CMK (cell line): ENCODE data around the gene RLF.

Experiments used
- DNase-seq: peaks from one replicate; pipeline ENCODE4 v3.0.0-alpha.2; 2010; ENCODE audit warnings: low read depth

RLF gene

GRCh38 chr1:40243351-40243750 is 82.2 kb downstream of the RLF start:
- no peak for DNase-seq

- no peak for DNase-seq
Measured at GRCh38 chr1:40244138-40244744, 83.1 kb downstream of the RLF start.

- DNase-seq: no peak
Measured at GRCh38 chr1:40245686-40246085, 84.5 kb downstream of the RLF start.

GRCh38 chr1:40247655-40248054 is 86.5 kb downstream of the RLF start, which contains the start of gene TMCO2:
Gene TMCO2 (plus strand): TSS chr1:40247937. CDS start chr1:40247994, 57 bp downstream.
- DNase-seq: no peak

DNA sequence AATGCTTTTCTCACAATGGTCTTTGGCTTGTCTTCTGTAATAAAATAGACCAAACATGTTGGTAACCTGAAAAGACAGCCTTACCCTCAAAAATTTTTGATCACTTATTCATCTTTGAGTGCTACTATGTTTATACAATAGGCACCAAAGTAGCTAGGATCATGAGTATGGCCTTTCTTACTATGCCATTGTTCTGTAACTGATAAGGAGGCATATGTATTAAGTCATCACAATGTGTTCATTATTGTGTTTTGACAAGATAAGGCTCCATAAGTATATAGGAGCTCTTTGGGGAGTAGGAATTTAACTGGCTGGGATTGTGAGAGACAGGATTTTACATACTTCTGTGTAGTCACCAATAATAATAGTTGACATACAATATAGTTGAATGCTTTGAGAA is 87.2 kb downstream of the RLF start:
- DNase-seq: no peak

DNA sequence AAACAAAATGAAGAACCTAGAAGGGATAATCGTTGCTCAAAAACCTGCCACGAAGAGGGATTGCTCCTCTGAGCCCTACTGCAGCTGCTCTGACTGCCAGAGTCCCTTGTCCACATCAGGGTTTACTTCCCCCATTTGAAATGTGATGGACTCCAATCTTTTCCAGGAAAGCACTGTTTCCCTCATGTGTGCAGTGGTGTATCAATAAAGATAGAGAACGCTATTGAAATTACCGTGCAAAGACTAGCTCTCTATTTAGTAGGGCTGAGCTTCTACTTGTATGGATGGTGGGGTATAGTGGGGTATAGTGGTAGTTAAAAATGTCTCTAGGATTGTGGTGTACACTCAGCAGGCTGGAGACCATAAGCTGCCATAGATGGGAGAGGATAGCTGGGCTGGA is 90.3 kb downstream of the RLF start:
- no peak for DNase-seq

GRCh38 chr1:40252601-40253000 is 91.4 kb downstream of the RLF start:
- DNase-seq: no peak

DNA sequence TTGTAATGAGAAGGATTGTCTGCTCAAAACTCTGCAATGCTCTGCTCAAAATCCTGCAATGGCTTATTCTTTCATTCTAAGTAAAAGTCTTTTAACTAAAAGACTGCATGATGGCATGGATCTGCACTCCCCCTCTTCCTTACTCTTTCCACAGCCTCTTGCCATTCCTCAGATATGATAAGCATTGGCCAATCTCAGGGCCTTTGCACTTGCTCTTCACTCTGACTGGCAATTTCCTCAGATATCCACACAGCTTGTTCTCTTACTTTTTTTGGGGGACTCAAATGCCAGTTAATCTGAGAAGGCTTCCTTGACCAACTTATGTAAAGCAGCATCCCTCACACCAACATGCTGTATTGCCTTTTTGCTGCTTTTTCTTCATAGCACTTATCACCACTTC is 94.0 kb downstream of the RLF start:
- DNase-seq: no peak

GRCh38 chr1:40256401-40257084 is 95.4 kb downstream of the RLF start:
- DNase-seq: no peak

DNA sequence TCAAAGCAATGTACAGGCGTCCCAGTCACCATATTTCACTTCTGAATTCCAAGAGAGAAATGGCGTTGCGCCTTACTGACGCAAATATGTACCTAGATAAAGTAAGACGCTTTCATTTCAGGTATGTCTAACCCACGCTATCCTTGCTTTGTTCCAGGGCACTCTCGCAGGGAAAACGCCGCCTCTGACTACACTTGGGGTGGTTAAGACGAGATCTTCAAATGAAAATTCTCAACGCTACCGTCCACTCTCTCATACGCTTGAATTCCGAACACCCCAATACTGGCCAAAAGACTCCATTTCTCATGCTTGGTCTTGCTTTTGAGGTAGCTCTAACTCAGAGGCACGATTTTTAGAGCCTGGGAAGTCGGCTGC is 96.1 kb downstream of the RLF start:
- no peak for DNase-seq

DNA sequence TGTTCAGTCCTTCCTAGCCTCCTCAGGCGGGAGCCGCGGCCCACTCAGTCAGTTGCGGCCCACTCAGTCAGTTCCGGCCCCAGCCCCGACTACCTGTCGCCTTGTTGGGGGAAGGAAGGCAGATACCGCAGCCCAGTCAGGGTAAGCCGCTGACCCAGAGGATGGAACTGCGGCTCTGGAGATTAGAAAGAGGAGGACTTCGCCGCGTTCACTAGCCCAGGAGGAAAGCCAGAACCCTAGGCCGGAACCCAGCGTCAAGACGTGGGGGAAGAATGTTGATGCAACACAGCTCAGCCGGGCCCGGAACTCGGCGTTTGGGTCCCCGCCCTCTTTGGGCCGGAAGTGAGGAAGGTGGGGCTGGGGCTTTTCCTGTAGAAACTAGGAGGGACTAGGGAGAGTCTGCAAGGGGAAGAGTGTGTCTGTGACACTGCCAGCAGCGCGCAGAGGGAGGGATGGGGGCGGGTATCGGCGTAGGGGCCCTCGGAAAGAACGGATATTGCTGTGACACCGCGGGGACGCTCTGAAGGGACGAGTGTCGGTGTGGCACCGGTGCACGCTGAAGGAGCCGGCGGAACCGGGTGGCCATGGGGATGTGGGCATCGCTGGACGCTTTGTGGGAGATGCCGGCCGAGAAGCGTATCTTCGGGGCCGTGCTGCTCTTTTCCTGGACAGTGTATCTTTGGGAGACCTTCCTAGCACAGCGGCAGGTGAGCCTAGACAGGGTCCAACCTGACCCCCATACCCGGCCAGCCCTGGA is 96.7 kb downstream of the RLF start, which contains the start of gene ZMPSTE24:
ZMPSTE24 (plus strand) TSS at position 549 of the 757 bp plus-strand sequence; CDS start at position 585, 36 bp downstream.
- peak; percentile 97 for DNase-seq

GRCh38 chr1:40258445-40258769 is 97.2 kb downstream of the RLF start:
- no peak for DNase-seq

- DNase-seq: no peak
Measured at GRCh38 chr1:40264354-40264781, 103.2 kb downstream of the RLF start.

- DNase-seq: no peak
Measured at GRCh38 chr1:40265298-40265697, 104.1 kb downstream of the RLF start.

DNA sequence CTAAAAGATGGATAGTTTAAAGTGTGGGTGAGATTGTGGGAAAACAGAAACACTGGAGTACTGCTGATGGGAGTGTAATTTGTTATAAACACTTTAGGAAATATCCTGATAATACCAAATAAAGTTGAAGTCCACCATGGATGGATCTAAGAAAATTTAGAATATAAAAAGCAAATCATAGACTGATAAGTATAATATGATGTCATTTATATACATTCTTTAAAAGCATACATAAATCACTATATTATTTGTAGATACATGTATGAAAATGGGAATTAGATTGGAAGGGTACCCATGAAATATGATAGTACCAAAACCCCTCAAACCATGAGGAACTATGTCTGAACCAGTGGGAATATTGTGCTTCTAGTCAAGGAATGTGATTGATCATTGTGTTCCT is 104.7 kb downstream of the RLF start:
- no peak for DNase-seq

DNA sequence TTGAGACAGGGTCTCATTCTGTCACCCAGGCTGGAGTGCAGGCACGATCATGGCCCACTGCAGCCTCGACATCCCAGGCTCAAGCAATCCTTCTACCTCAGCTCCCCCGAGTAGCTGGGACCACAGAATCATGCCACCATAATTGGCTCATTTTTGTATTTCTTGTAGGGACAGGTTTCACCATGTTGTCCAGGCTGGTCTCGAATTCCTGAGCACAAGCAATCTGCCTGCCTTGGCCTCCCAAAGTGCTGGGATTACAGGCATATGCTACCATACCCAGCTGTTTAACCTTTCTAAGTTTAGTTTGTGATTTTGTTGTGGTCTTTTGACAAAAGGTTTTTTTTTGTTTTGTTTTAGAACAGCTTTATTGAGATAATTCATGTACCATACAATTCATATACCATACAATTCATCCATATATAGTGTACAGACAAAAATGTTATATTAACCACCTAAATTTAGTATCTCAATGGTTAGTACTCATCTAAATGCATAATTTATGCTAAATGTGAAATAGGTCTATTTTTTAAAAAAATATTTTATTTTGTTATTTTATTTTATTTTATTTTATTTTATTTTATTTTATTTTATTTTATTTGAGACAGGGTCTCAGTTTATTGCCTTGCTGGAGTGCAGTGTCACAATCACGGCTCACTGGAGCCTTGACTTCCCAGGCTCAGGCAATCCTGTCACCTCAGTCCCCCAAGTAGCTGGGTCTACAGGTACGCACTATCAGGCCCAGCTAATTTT is 105.8 kb downstream of the RLF start:
- DNase-seq: no peak

- no peak for DNase-seq
Measured at GRCh38 chr1:40267767-40268187, 106.6 kb downstream of the RLF start.

- DNase-seq: no peak
Measured at GRCh38 chr1:40268211-40268610, 107.0 kb downstream of the RLF start.

GRCh38 chr1:40270152-40270834 is 109.1 kb downstream of the RLF start:
- no peak for DNase-seq

DNA sequence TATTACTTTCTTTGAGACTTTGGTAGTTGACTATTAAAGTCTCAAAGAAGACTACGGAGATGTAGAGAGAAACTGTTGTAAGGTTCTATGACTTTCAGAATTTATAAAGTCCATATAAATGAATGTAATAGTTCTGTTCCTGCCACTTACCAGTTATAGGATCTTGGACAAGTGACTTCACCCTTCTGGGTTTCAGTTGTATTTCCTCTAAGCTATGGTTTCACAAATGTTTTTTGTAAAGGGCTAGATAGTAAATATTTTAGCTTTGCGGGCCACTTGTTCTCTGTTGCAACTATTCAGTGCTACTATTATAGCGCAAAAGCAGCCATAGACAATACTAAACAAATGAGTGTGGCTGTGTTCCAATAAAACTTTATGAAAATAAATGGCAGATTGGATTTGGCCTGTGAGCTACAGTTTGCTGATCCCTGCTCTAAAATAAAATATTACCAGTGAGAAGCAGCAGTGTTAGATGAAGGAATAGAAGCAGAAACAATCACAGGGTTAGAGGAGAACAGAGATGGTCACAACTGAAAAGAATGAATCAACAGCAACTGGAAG is 111.5 kb downstream of the RLF start:
- DNase-seq: no peak

DNA sequence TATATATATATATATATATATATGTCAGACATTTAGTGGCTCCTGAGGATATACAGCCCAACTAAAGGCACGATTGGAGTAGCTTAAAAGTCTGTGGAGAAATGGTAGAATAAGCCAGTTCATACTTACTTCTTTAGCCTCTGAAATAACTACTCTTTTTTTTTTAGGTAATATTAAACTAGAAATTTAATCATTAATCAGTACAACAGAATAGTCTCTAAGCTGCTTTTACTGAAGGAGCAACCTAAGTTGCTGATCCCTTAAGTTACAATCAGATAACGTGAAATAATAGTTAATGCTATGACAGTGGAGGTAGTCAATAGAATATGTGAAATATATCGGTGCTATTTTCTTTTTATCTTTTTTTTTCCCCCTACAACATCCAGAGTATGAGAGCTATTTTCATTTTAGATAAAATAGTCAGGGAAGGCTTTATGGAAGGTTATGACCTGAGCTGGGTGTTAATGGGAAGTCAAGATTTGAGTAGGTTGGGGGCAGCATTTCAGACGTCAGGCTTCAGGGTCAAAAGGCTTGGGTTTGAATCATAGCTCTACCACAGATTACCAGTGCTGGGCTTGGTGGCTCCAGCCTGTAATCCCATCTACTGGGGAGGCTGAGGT is 112.5 kb downstream of the RLF start:
- no peak for DNase-seq
